SU-DHL-6 (cell line): ENCODE results near the gene POPDC2.

Source experiments
- H2AFZ ChIP-seq: fragments of 200-600 bp; sonication (generic); 2 replicates; pipeline ENCODE4 v1.6.1; 2014; ENCODE audit warnings: low read depth, mild to moderate bottlenecking, moderate library complexity, mixed read lengths, antibody characterized with exemption, low read length; ENCODE audit not compliant: severe bottlenecking
- H3F3A ChIP-seq: fragments of 200-600 bp; shearing (Covaris generic); 2 replicates; pipeline ENCODE4 v1.6.0; 2016; ENCODE audit warnings: antibody characterized with exemption, mild to moderate bottlenecking; ENCODE audit not compliant: insufficient read depth
- H3K27ac ChIP-seq: fragments of 200-600 bp; sonication (generic); 2 replicates; pipeline ENCODE4 v1.5.1; 2016; ENCODE audit warnings: low read depth, mild to moderate bottlenecking, low read length, moderate library complexity, mixed read lengths
- H3K27me3 ChIP-seq: fragments of 200-600 bp; sonication (generic), shearing (Covaris generic); 2 replicates; pipeline ENCODE4 v1.6.0; 2014; ENCODE audit warnings: mild to moderate bottlenecking, low read length
- H3K36me3 ChIP-seq: fragments of 200-600 bp; sonication (generic); 2 replicates; pipeline ENCODE4 v1.6.1; 2014; ENCODE audit warnings: mild to moderate bottlenecking, low read length, mixed read lengths
- H3K4me2 ChIP-seq: fragments of 300-600, 200-600 bp; shearing (Covaris generic), sonication (generic); 2 replicates; pipeline ENCODE4 v1.6.0; 2014; ENCODE audit warnings: low read length, low read depth, mild to moderate bottlenecking; ENCODE audit not compliant: poor library complexity, severe bottlenecking
- H3K4me3 ChIP-seq: fragments of 200-600 bp; sonication (generic); 2 replicates; pipeline ENCODE4 v1.5.1; 2014; ENCODE audit warnings: antibody characterized with exemption, low read length, mild to moderate bottlenecking, mixed read lengths; ENCODE audit not compliant: insufficient read depth, poor library complexity, severe bottlenecking
- H3K79me2 ChIP-seq: fragments of 200-600 bp; sonication (generic); 2 replicates; pipeline ENCODE4 v1.6.1; 2014; ENCODE audit warnings: mild to moderate bottlenecking, low read length, moderate library complexity; ENCODE audit not compliant: insufficient read depth
- H3K9ac ChIP-seq: fragments of 200-600 bp; sonication (generic); 2 replicates; pipeline ENCODE4 v1.7.0; 2014; ENCODE audit warnings: mild to moderate bottlenecking, low read length
- H3K9me2 ChIP-seq: fragments of 200-600 bp; sonication (generic); replicated peaks from 2 replicates; pipeline ENCODE4 v1.6.1; 2014; ENCODE audit warnings: low read length; ENCODE audit not compliant: insufficient read depth
- H3K9me3 ChIP-seq: fragments of 200-600 bp; sonication (generic); 2 replicates; pipeline ENCODE4 v1.6.1; 2014; ENCODE audit warnings: low read length, mixed read lengths; ENCODE audit not compliant: insufficient read depth
- H4K20me1 ChIP-seq: fragments of 200-600 bp; sonication (generic); 2 replicates; pipeline ENCODE4 v1.6.1; 2014; ENCODE audit warnings: low read depth, mild to moderate bottlenecking, antibody characterized with exemption, low read length, moderate library complexity, mixed read lengths
- EZH2phosphoT487 ChIP-seq: fragments of 200-600 bp; sonication (generic), shearing (Covaris generic); conservative IDR thresholded peaks from 2 replicates; pipeline ENCODE4 v1.6.1; 2018; ENCODE audit warnings: mild to moderate bottlenecking, antibody characterized with exemption, low read length, moderate library complexity, mixed read lengths
- TF ChIP-seq, protein P1 (sequence below): fragments of 200-600 bp; sonication (generic); IDR thresholded peaks from one replicate; pipeline ENCODE4 v1.5.1; 2017; ENCODE audit warnings: antibody characterized with exemption, mild to moderate bottlenecking, low read length, moderate library complexity; ENCODE audit not compliant: insufficient read depth, poor library complexity, severe bottlenecking

Gene POPDC2

GRCh38 chr3:119604878-119605277, 55.5 kb downstream of the POPDC2 start:
- Histone ChIP-seq H4K20me1 (no peaks in the 10 kb centered on the region), H3K27ac (no peak overlapping the region), H3K4me2 (no peak overlapping the region), H3K27me3 (no peaks in the 10 kb centered on the region), H3K36me3 (no peaks in the 10 kb centered on the region), H3K9ac (no peak overlapping the region), H3K9me3 (no peaks in the 10 kb centered on the region), H3K79me2 (no peaks in the 10 kb centered on the region), H3K4me3 (no peak overlapping the region), H2AFZ (no peak overlapping the region), H3K9me2 (no peaks in the 10 kb centered on the region), H3F3A (no peaks in the 10 kb centered on the region)
- TF ChIP-seq EZH2phosphoT487: no peak
- TF ChIP-seq, protein P1, sequence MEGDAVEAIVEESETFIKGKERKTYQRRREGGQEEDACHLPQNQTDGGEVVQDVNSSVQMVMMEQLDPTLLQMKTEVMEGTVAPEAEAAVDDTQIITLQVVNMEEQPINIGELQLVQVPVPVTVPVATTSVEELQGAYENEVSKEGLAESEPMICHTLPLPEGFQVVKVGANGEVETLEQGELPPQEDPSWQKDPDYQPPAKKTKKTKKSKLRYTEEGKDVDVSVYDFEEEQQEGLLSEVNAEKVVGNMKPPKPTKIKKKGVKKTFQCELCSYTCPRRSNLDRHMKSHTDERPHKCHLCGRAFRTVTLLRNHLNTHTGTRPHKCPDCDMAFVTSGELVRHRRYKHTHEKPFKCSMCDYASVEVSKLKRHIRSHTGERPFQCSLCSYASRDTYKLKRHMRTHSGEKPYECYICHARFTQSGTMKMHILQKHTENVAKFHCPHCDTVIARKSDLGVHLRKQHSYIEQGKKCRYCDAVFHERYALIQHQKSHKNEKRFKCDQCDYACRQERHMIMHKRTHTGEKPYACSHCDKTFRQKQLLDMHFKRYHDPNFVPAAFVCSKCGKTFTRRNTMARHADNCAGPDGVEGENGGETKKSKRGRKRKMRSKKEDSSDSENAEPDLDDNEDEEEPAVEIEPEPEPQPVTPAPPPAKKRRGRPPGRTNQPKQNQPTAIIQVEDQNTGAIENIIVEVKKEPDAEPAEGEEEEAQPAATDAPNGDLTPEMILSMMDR: no peak

DNA sequence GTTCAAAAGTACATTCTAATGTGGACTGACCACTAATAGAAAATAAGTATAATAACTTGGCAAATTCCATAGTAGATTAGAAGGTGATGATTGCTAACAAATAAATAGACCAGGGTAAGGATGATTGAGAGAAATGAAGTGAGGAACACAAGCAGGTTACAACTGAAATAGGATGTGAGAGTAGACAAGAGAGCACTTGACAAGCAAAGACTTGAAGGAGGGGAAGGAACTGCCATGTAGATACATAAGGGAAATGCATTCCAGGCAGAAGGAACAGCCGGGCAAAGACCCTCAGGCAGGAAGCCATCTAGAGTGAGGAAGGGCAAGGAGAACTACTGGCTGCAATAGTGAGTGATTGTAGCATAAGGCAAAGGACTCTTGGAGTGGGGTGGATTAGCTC, 57.7 kb downstream of the POPDC2 start:
- H3K9me2 ChIP-seq: no peaks in the 10 kb centered on the region
- H3F3A ChIP-seq: no peaks in the 10 kb centered on the region
- H4K20me1 ChIP-seq: no peaks in the 10 kb centered on the region
- no peaks in the 10 kb centered on the region for H3K36me3 ChIP-seq
- H2AFZ ChIP-seq: no peak overlapping the region
- H3K79me2 ChIP-seq: no peaks in the 10 kb centered on the region
- no peak overlapping the region for H3K9ac ChIP-seq
- no peak overlapping the region for H3K27ac ChIP-seq
- H3K9me3 ChIP-seq: no peaks in the 10 kb centered on the region
- H3K27me3 ChIP-seq: no peaks in the 10 kb centered on the region
- H3K4me3 ChIP-seq: no peak overlapping the region
- no peak for TF ChIP-seq EZH2phosphoT487
- TF ChIP-seq, protein P1: no peak
- H3K4me2 ChIP-seq: no peak overlapping the region

GRCh38 chr3:119601154-119601553, 59.2 kb downstream of the POPDC2 start:
- Histone ChIP-seq H3K4me3 (no peak overlapping the region), H3K27ac (no peak overlapping the region), H3K9me2 (no peaks in the 10 kb centered on the region), H3K4me2 (no peak overlapping the region), H3K27me3 (no peaks in the 10 kb centered on the region), H3K9me3 (no peaks in the 10 kb centered on the region), H4K20me1 (no peaks in the 10 kb centered on the region), H3K79me2 (no peaks in the 10 kb centered on the region), H2AFZ (no peak overlapping the region), H3F3A (no peaks in the 10 kb centered on the region), H3K36me3 (no peaks in the 10 kb centered on the region), H3K9ac (no peak overlapping the region)
- no peak for TF ChIP-seq EZH2phosphoT487
- TF ChIP-seq, protein P1: no peak
